ENCODE measurements around the gene FGD3. TPM values are rescaled to one million over a fixed set of nuclear protein-coding genes. Genes with fewer than 3 reads are reported as not detected.

FGD3 gene
- total RNA-seq, 6 experiments from 2014 or later: 1.7 to 3.1 (median 2.4) TPM

GRCh38 chr9:93045521-93045920, 98.2 kb downstream of the FGD3 start:
- DNase-seq (no peak), ATAC-seq (no peak)
- no peak for TF ChIP-seq CTCF (IDR thresholded peaks at IDR 0.05)
- TF ChIP-seq POLR2A (IDR thresholded peaks at IDR 0.05): no peak
- H3K4me1 ChIP-seq: peaks cover 0 to 17% (median 7%) of the 10 kb centered on the region in 4 donors
- no peaks in the 10 kb centered on the region for H3K27me3 ChIP-seq
- H3K9me3 ChIP-seq: no peaks in the 10 kb centered on the region
- H3K4me3 ChIP-seq: no peak overlapping the region
- intact Hi-C loops (cut with DNase I): no loop called here
- no peaks in the 10 kb centered on the region for H3K36me3 ChIP-seq
- H3K27ac ChIP-seq: no peak overlapping the region
- WGBS (ENCODE audit: insufficient coverage, low coverage, low lambda C conversion rate, missing lambda C conversion rate): 60% methylated on average over 1 of the region's 2 CpGs

GRCh38 chr9:93048566-93049448, 101.5 kb downstream of the FGD3 start:
- peak overlapping the region in 1 of 3 donors; percentile 32 for H3K4me3 ChIP-seq
- whole genome bisulfite sequencing (ENCODE audit: insufficient coverage, low coverage, low lambda C conversion rate, missing lambda C conversion rate): 53% methylated on average over 4 of the region's 8 CpGs
- intact Hi-C loops (cut with DNase I): no loop called here
- peak; percentile 61 to 87 (median 77) for DNase-seq
- H3K27me3 ChIP-seq: no peaks in the 10 kb centered on the region
- H3K9me3 ChIP-seq: no peaks in the 10 kb centered on the region
- TF ChIP-seq CTCF (IDR thresholded peaks at IDR 0.05): no peak
- peak overlapping the region in 2 of 3 donors; percentile 68 to 83 for H3K27ac ChIP-seq
- no peaks in the 10 kb centered on the region for H3K36me3 ChIP-seq
- ATAC-seq: peak; percentile 78 to 82 (median 80)
- H3K4me1 ChIP-seq: peaks cover 0 to 17% (median 7%) of the 10 kb centered on the region in 4 donors

- H3K27me3 ChIP-seq: no peaks in the 10 kb centered on the region
- peak overlapping the region in 1 of 3 donors; percentile 32 for H3K4me3 ChIP-seq
- WGBS (ENCODE audit: insufficient coverage, low coverage, low lambda C conversion rate, missing lambda C conversion rate): 60% methylated on average over 3 of the region's 4 CpGs
- H3K9me3 ChIP-seq: no peaks in the 10 kb centered on the region
- H3K27ac ChIP-seq: peak overlapping the region in 2 of 3 donors; percentile 68 to 83
- DNase-seq (peak; percentile 74 to 92 (median 90)), ATAC-seq (peak; percentile 95 to 97 (median 96))
- intact Hi-C loops (cut with DNase I): no loop called here
- TF ChIP-seq CTCF (IDR thresholded peaks at IDR 0.05) (no peak), POLR2A (IDR thresholded peaks at IDR 0.05) (no peak)
- H3K4me1 ChIP-seq: peaks cover 0 to 17% (median 7%) of the 10 kb centered on the region in 4 donors
- H3K36me3 ChIP-seq: no peaks in the 10 kb centered on the region
These were observed 102.2 kb downstream of the FGD3 start for GRCh38 chr9:93049491-93049890.

GRCh38 chr9:93050231-93050630, 102.9 kb downstream of the FGD3 start:
- Histone ChIP-seq H3K36me3 (no peaks in the 10 kb centered on the region), H3K4me3 (no peak overlapping the region), H3K9me3 (no peaks in the 10 kb centered on the region), H3K27me3 (no peaks in the 10 kb centered on the region), H3K4me1 (peaks cover 0 to 17% (median 7%) of the 10 kb centered on the region in 4 donors), H3K27ac (peak overlapping the region in 1 of 3 donors; percentile 83)
- ATAC-seq (no peak), DNase-seq (peak in 1 of 3 donors; percentile 11)
- TF ChIP-seq POLR2A (IDR thresholded peaks at IDR 0.05) (no peak), CTCF (IDR thresholded peaks at IDR 0.05) (no peak)
- intact Hi-C loops (cut with DNase I): no loop called here
- WGBS (ENCODE audit: insufficient coverage, low coverage, low lambda C conversion rate, missing lambda C conversion rate): 100% methylated on average over 3 of the region's 4 CpGs

All from right lobe of liver (tissue), 6 donors.